SK-N-MC (cell line): ENCODE measurements around the gene PBX3.

ENCODE experiments used
- DNase-seq: peaks from one replicate; pipeline ENCODE4 v3.0.0-alpha.2; 2011; ENCODE audit warnings: low read depth, low spot score
- H3K27ac ChIP-seq: fragments of 200-600 bp; sonication (generic); 2 replicates; pipeline ENCODE4 v1.5.1; 2016; ENCODE audit warnings: mixed run types
- H3K36me3 ChIP-seq: fragments of 200-600 bp; sonication (generic); 2 replicates; pipeline ENCODE4 v1.6.1; 2017; ENCODE audit warnings: antibody characterized with exemption, low read length, mixed read lengths; ENCODE audit not compliant: insufficient read depth
- H3K4me3 ChIP-seq: fragments of 200-600 bp; sonication (generic); 2 replicates; pipeline ENCODE4 v1.5.1; 2016
- H3K9ac ChIP-seq: fragments of 200-600 bp; sonication (generic); 2 replicates; pipeline ENCODE4 v1.8.0; 2017; ENCODE audit warnings: mixed run types, mixed read lengths; ENCODE audit not compliant: insufficient read length
- H3K9me3 ChIP-seq: fragments of 200-600 bp; sonication (generic); 2 replicates; pipeline ENCODE4 v1.6.1; 2017; ENCODE audit warnings: low read depth, mild to moderate bottlenecking, antibody characterized with exemption, low read length, moderate library complexity, mixed read lengths
- EZH2 ChIP-seq: fragments of 200-600 bp; sonication (generic); IDR thresholded peaks from one replicate; pipeline ENCODE4 v1.6.1; 2017; ENCODE audit warnings: antibody characterized with exemption
- FOXP2 ChIP-seq: optimal IDR thresholded peaks from 2 replicates; pipeline ENCODE3; 2011; ENCODE audit warnings: mild to moderate bottlenecking, moderate library complexity; ENCODE audit not compliant: insufficient read depth; ENCODE audit errors: extremely low read length, control extremely low read depth
- POLR2AphosphoS5 ChIP-seq: IDR thresholded peaks from 2 replicates; pipeline ENCODE4 v1.6.1; 2012; ENCODE audit warnings: mild to moderate bottlenecking, low read depth, low read length, borderline replicate concordance

Gene PBX3

GRCh38 chr9:125839317-125839716 is 92.1 kb downstream of the PBX3 start:
- TF ChIP-seq POLR2AphosphoS5 (no peak), FOXP2 (no peak), EZH2 (no peak)
- DNase-seq: no peak
- H3K27ac ChIP-seq: no peak overlapping the region
- no peak overlapping the region for H3K9ac ChIP-seq
- no peaks in the 10 kb centered on the region for H3K36me3 ChIP-seq
- H3K4me3 ChIP-seq: no peak overlapping the region
- no peaks in the 10 kb centered on the region for H3K9me3 ChIP-seq

- no peak overlapping the region for H3K27ac ChIP-seq
- DNase-seq: no peak
- H3K9me3 ChIP-seq: no peaks in the 10 kb centered on the region
Measured at GRCh38 chr9:125841444-125841843, 94.3 kb downstream of the PBX3 start.

DNA sequence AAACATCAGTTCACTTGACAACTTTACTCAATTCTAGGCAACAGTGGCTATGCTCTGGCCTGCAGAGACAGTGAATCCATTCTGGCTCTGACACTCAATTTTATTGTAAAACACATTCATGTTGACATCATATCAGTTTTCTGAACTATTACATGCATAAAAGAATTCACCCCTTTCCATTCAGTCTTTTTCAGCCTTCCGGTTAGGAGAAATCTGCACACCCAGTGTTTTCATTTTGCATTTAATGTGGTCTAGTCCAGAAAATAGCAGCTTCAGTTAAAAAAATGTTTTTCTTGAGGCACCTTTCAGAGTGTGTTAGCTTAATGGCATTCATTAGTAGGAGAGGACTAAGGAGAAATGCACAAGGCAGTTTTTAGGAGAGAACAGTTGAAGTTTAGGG is 95.1 kb downstream of the PBX3 start:
- no peaks in the 10 kb centered on the region for H3K9me3 ChIP-seq
- no peaks in the 10 kb centered on the region for H3K36me3 ChIP-seq
- DNase-seq: no peak
- no peak overlapping the region for H3K4me3 ChIP-seq
- no peak for TF ChIP-seq FOXP2
- TF ChIP-seq POLR2AphosphoS5: no peak
- no peak for TF ChIP-seq EZH2
- no peak overlapping the region for H3K9ac ChIP-seq
- H3K27ac ChIP-seq: no peak overlapping the region

More at GRCh38 chr9:125841444-125841843, 94.3 kb downstream of the PBX3 start:
- H3K36me3 ChIP-seq: no peaks in the 10 kb centered on the region
- TF ChIP-seq POLR2AphosphoS5 (no peak), EZH2 (no peak), FOXP2 (no peak)
- no peak overlapping the region for H3K9ac ChIP-seq
- H3K4me3 ChIP-seq: no peak overlapping the region

- no peak overlapping the region for H3K27ac ChIP-seq
- no peak overlapping the region for H3K9ac ChIP-seq
- DNase-seq: no peak
- no peak for TF ChIP-seq EZH2
- no peak for TF ChIP-seq POLR2AphosphoS5
- no peak for TF ChIP-seq FOXP2
- H3K36me3 ChIP-seq: no peaks in the 10 kb centered on the region
- no peak overlapping the region for H3K4me3 ChIP-seq
- H3K9me3 ChIP-seq: no peaks in the 10 kb centered on the region
Measured at GRCh38 chr9:125843646-125844045, 96.5 kb downstream of the PBX3 start.

- TF ChIP-seq FOXP2: no peak
- TF ChIP-seq POLR2AphosphoS5: no peak
- TF ChIP-seq EZH2: no peak
- Histone ChIP-seq H3K36me3 (no peaks in the 10 kb centered on the region), H3K4me3 (no peak overlapping the region), H3K9ac (no peak overlapping the region), H3K27ac (no peak overlapping the region), H3K9me3 (no peaks in the 10 kb centered on the region)
- no peak for DNase-seq
Measured at GRCh38 chr9:125844611-125845010, 97.4 kb downstream of the PBX3 start.

GRCh38 chr9:125845271-125845808 is 98.2 kb downstream of the PBX3 start:
- DNase-seq: no peak
- Histone ChIP-seq H3K9ac (no peak overlapping the region), H3K4me3 (no peak overlapping the region), H3K36me3 (no peaks in the 10 kb centered on the region), H3K27ac (no peak overlapping the region), H3K9me3 (no peaks in the 10 kb centered on the region)
- TF ChIP-seq FOXP2 (no peak), POLR2AphosphoS5 (no peak), EZH2 (no peak)

DNA sequence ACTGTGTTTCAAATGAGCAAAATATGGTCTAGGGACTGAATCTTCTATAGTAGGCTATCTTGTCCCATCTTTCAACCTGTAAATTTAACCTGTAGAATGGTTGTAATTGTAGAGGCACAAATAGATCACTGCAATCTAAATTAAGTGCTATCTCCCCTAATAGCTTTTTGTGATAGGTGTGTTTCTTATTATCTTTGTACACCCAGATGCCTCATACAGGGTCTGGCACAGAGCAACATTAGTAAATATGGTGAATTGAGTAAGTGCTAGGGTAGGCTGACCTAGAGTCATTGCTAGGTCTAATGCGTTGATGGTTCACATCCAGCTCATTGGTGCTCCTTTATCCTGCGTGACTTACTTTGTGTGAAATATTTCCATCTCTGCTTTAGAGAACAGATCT is 100.6 kb downstream of the PBX3 start:
- Histone ChIP-seq H3K4me3 (no peak overlapping the region), H3K9me3 (no peaks in the 10 kb centered on the region), H3K9ac (no peak overlapping the region), H3K27ac (no peak overlapping the region), H3K36me3 (no peaks in the 10 kb centered on the region)
- TF ChIP-seq POLR2AphosphoS5 (no peak), EZH2 (no peak)
- DNase-seq: no peak

DNA sequence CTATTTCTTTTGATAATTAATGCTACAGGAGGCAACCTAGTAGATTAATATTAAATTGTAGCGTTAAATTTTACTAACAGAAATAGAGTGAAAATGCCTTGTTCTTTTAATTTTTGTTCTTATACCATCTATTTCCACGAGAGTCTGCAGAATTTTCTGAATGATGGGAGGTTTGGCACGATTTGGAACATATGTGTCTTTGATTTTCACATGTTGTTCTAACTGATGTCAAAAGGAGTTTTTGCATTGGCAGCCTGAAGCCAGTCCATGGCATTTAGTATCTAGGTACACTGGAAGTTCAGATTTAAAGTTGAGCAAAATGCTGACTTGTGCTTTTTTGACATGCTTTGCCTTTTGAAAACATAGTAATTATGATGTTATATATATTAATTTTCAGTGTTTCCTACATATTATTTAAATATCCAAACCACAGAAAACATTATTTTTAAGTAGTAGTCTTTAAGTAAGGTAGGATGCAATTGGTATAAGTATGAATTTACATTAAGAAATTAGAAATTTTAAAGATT is 103.0 kb downstream of the PBX3 start:
- Histone ChIP-seq H3K36me3 (no peaks in the 10 kb centered on the region), H3K9ac (no peak overlapping the region), H3K4me3 (no peak overlapping the region)

GRCh38 chr9:125850763-125851162 is 103.6 kb downstream of the PBX3 start:
- Histone ChIP-seq H3K9me3 (no peaks in the 10 kb centered on the region), H3K9ac (no peak overlapping the region), H3K4me3 (no peak overlapping the region), H3K27ac (no peak overlapping the region), H3K36me3 (no peaks in the 10 kb centered on the region)
- DNase-seq: no peak
- TF ChIP-seq EZH2 (no peak), FOXP2 (no peak), POLR2AphosphoS5 (no peak)

More for the DNA sequence above, 103.0 kb downstream of the PBX3 start:
- no peak overlapping the region for H3K27ac ChIP-seq
- TF ChIP-seq POLR2AphosphoS5: no peak
- TF ChIP-seq FOXP2: no peak
- TF ChIP-seq EZH2: no peak
- no peak for DNase-seq
- no peaks in the 10 kb centered on the region for H3K9me3 ChIP-seq
